Neural crest cell (in vitro differentiated cells): Measurements from ENCODE around the gene HMGB3. TPM values are rescaled to one million over a fixed set of nuclear protein-coding genes. Genes with fewer than 3 reads are reported as not detected.
A peak's percentile ranks its signal among the peaks of the same experiment; 100 is the strongest.
"Not testable (repeated sequence)": the region's sequence is repeated elsewhere in the genome, so short reads cannot be mapped to it uniquely, and the experiment has no call there.

Source experiments
- DNase-seq: peaks from one replicate; pipeline ENCODE4 v3.0.0; 2021; ENCODE audit warnings: low read depth, mixed read lengths, low spot score
- H3K27ac Mint-ChIP-seq: one replicate; pipeline ENCODE4 v1.8.0; 2021; ENCODE audit warnings: mild to moderate bottlenecking, mixed read lengths; ENCODE audit not compliant: unreplicated experiment
- H3K27me3 Mint-ChIP-seq: 2 replicates; pipeline ENCODE4 v1.8.0; 2021; ENCODE audit warnings: low read depth, mild to moderate bottlenecking, mixed read lengths
- H3K36me3 Mint-ChIP-seq: 2 replicates; pipeline ENCODE4 v1.8.0; 2021; ENCODE audit warnings: low read depth, mild to moderate bottlenecking, mixed read lengths
- H3K4me1 Mint-ChIP-seq: 2 replicates; pipeline ENCODE4 v1.8.0; 2021; ENCODE audit warnings: mixed read lengths
- H3K4me3 Mint-ChIP-seq: one replicate; pipeline ENCODE4 v1.8.0; 2021; ENCODE audit warnings: mild to moderate bottlenecking, mixed read lengths
- H3K9me3 Mint-ChIP-seq: 2 replicates; pipeline ENCODE4 v1.8.0; 2021; ENCODE audit warnings: mixed read lengths
- CTCF ChIP-seq: fragments of 200-600 bp; sonication (generic); conservative IDR thresholded peaks from 2 replicates; pipeline ENCODE4 v1.5.0; 2021; ENCODE audit warnings: antibody characterized with exemption, mild to moderate bottlenecking
- total RNA-seq: library from RNA; stranded (reverse); gene quantifications from 2 replicates; pipeline ENCODE4 v1.2.1, GENCODE V29; 2021

Gene HMGB3
- total RNA-seq, 1 donor from 2014 or later: 275 TPM

DNA sequence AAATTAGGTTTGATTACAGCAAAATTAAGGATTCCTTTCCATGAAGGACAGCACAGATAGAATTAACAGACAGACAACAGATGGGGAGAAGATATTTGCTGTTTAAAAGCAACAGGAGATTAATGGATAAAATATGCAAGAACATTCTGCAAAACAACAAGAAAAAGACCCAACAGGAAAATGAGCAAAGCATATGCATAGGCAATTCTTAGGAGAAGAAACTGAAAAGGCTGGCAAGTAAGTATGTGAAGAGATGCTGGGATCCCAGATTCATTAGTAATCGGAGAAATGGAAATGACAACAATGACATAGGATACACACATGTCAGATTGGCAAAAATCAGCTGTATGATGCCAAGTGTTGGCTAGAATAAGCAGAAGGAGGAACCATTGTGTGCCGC, 27.5 kb upstream of the HMGB3 start:
- DNase-seq: no peak
- Mint-ChIP-seq H3K27ac (no peak overlapping the region), H3K27me3 (no peaks in the 10 kb centered on the region), H3K36me3 (no peaks in the 10 kb centered on the region), H3K4me1 (no peaks in the 10 kb centered on the region), H3K4me3 (no peak overlapping the region), H3K9me3 (no peaks in the 10 kb centered on the region)
- TF ChIP-seq CTCF: no peak

- no peaks in the 10 kb centered on the region for H3K36me3 Mint-ChIP-seq
- no peak for TF ChIP-seq CTCF
- no peaks in the 10 kb centered on the region for H3K4me1 Mint-ChIP-seq
- DNase-seq: no peak
- no peaks in the 10 kb centered on the region for H3K9me3 Mint-ChIP-seq
- no peak overlapping the region for H3K4me3 Mint-ChIP-seq
- no peaks in the 10 kb centered on the region for H3K27me3 Mint-ChIP-seq
- H3K27ac Mint-ChIP-seq: no peak overlapping the region
These were observed 25.0 kb upstream of the HMGB3 start for GRCh38 chrX:150958177-150958576.

GRCh38 chrX:150959557-150959956, 23.6 kb upstream of the HMGB3 start:
- no peaks in the 10 kb centered on the region for H3K4me1 Mint-ChIP-seq
- DNase-seq: no peak
- no peaks in the 10 kb centered on the region for H3K9me3 Mint-ChIP-seq
- no peak overlapping the region for H3K27ac Mint-ChIP-seq
- no peaks in the 10 kb centered on the region for H3K36me3 Mint-ChIP-seq
- no peak overlapping the region for H3K4me3 Mint-ChIP-seq
- no peak for TF ChIP-seq CTCF
- no peaks in the 10 kb centered on the region for H3K27me3 Mint-ChIP-seq

DNA sequence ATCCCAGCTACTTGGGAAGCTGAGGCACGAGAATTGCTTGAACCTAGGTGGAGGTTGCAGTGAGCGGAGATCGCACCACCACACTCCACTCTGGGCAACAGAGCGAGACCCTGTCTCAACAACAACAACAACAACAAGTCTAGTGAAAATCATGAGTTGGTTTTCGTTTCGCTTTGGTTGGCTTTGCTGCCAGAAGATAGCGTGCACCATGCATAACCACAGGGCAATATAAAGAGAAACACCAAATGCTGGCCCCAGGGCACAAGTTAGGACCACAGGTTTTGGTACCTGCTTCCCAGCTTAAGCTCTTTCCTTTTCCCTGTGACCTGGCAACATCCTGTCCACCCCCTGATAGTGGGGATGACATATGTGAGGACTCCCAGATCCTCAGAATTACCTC, 21.5 kb upstream of the HMGB3 start:
- Mint-ChIP-seq H3K27ac (no peak overlapping the region), H3K36me3 (no peaks in the 10 kb centered on the region), H3K4me3 (no peak overlapping the region), H3K4me1 (peaks cover 8% of the 10 kb centered on the region), H3K9me3 (no peaks in the 10 kb centered on the region), H3K27me3 (no peaks in the 10 kb centered on the region)
- TF ChIP-seq CTCF: no peak
- DNase-seq: no peak

- not testable (repeated sequence) for H3K27me3 Mint-ChIP-seq, H3K4me3 Mint-ChIP-seq, H3K9me3 Mint-ChIP-seq, H3K36me3 Mint-ChIP-seq, DNase-seq, H3K27ac Mint-ChIP-seq
- H3K4me1 Mint-ChIP-seq: peaks cover 14% of the 10 kb centered on the region
These were observed 18.7 kb upstream of the HMGB3 start for GRCh38 chrX:150964416-150964815.

- peaks cover 1% of the 10 kb centered on the region for H3K9me3 Mint-ChIP-seq
- no peak overlapping the region for H3K27ac Mint-ChIP-seq
- H3K27me3 Mint-ChIP-seq: no peaks in the 10 kb centered on the region
- no peak for TF ChIP-seq CTCF
- no peaks in the 10 kb centered on the region for H3K36me3 Mint-ChIP-seq
- H3K4me1 Mint-ChIP-seq: peaks cover 14% of the 10 kb centered on the region
- DNase-seq: peak; percentile 2
- no peak overlapping the region for H3K4me3 Mint-ChIP-seq
These were observed 16.9 kb upstream of the HMGB3 start for GRCh38 chrX:150966235-150966634.
